ENCODE data around the gene PARD6G.

PARD6G gene

GRCh38 chr18:80210312-80211083 is 36.8 kb downstream of the PARD6G start:
- no peak for DNase-seq

- no peak for DNase-seq
Measured at GRCh38 chr18:80208620-80209019, 38.7 kb downstream of the PARD6G start.

GRCh38 chr18:80205294-80205693 is 42.0 kb downstream of the PARD6G start:
- no peak for DNase-seq

GRCh38 chr18:80204142-80204541 is 43.2 kb downstream of the PARD6G start:
- no peak for DNase-seq

- no peak for DNase-seq
Measured at GRCh38 chr18:80203249-80203648, 44.1 kb downstream of the PARD6G start.

- DNase-seq = no peak
Measured at GRCh38 chr18:80202264-80202998, 44.9 kb downstream of the PARD6G start.

GRCh38 chr18:80201739-80202138 is 45.6 kb downstream of the PARD6G start:
- DNase-seq = no peak

- no peak for DNase-seq
Measured at GRCh38 chr18:80200932-80201672, 46.2 kb downstream of the PARD6G start.

GRCh38 chr18:80200171-80200931 is 47.0 kb downstream of the PARD6G start:
- no peak for DNase-seq

- no peak for DNase-seq
Measured at GRCh38 chr18:80198994-80199748, 48.1 kb downstream of the PARD6G start.

GRCh38 chr18:80198391-80198790 is 48.9 kb downstream of the PARD6G start:
- no peak for DNase-seq

GRCh38 chr18:80197528-80197927 is 49.8 kb downstream of the PARD6G start:
- no peak for DNase-seq

GRCh38 chr18:80196528-80197320 is 50.6 kb downstream of the PARD6G start:
- no peak for DNase-seq

GRCh38 chr18:80194874-80195570 is 52.3 kb downstream of the PARD6G start:
- no peak for DNase-seq

- DNase-seq = no peak
Measured at GRCh38 chr18:80193701-80194100, 53.6 kb downstream of the PARD6G start.

- DNase-seq = no peak
Measured at GRCh38 chr18:80192653-80193385, 54.5 kb downstream of the PARD6G start.

- DNase-seq = no peak
Measured at GRCh38 chr18:80191907-80192652, 55.2 kb downstream of the PARD6G start.

- DNase-seq = no peak
Measured at GRCh38 chr18:80191264-80191663, 56.0 kb downstream of the PARD6G start.

GRCh38 chr18:80190311-80190710 is 57.0 kb downstream of the PARD6G start:
- no peak for DNase-seq

Measured in CD4-positive, alpha-beta T cell treated with Interleukin-4 for 1 hour (primary cell).